HG03439 (cell line): ENCODE measurements around the gene STK26.
A peak's percentile ranks its signal among the peaks of the same experiment; 100 is the strongest.
"Not testable (repeated sequence)": the region's sequence is repeated elsewhere in the genome, so short reads cannot be mapped to it uniquely, and the experiment has no call there.

Experiments used
- ATAC-seq: cut with Tn5 transposase; IDR thresholded peaks from one replicate; pipeline ENCODE4 v1.9.1; 2021; ENCODE audit warnings: mild to moderate bottlenecking, moderate library complexity; ENCODE audit not compliant: unreplicated experiment

Gene STK26

DNA sequence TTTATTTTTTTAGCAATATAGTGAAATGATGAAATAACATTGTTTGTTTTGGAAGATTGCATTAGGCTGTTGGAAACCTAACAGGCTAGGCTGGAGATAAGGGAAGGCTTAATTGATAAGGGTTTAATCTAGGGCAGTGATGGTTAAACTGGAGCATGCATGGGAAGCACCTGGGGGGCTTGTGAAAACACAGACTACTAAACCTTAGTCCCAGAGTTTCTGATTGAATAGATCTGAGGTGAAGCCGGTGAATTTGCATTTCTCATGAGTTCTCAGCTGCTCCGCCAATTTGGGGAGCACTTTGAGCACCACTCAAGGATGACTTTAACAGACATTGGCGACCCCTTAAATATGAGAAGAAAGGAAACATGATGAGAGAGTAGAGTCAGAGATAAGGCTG, 11.5 kb downstream of the STK26 start:
- peak; percentile 49 for ATAC-seq

GRCh38 chrX:132037479-132037993, 14.4 kb downstream of the STK26 start:
- ATAC-seq = no peak

- no peak for ATAC-seq
Measured at GRCh38 chrX:132040066-132040465, 17.0 kb downstream of the STK26 start.

- ATAC-seq = no peak
Measured at GRCh38 chrX:132041015-132041414, 17.9 kb downstream of the STK26 start.

DNA sequence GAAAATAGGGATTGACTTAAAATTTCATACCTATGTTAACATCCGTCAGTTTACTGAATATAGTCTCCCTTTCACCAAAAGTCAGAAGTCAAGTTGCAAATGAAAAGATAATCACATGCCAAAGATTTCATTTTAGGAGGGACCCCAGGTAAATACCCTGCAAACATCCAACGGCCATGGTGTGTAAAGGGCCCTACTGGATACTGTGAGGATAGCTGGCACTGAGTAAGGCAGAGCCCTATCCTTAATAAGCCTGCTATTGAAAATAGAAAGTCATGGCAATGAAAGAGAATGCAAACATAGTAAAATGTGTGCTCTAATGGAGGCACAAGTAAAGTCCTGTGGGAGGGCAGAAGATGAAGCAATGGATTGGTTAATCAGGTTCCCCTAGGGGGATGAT, 20.9 kb downstream of the STK26 start:
- ATAC-seq = no peak

- no peak for ATAC-seq
Measured at GRCh38 chrX:132044953-132045352, 21.9 kb downstream of the STK26 start.

- ATAC-seq = no peak
Measured at GRCh38 chrX:132045456-132045855, 22.4 kb downstream of the STK26 start.

DNA sequence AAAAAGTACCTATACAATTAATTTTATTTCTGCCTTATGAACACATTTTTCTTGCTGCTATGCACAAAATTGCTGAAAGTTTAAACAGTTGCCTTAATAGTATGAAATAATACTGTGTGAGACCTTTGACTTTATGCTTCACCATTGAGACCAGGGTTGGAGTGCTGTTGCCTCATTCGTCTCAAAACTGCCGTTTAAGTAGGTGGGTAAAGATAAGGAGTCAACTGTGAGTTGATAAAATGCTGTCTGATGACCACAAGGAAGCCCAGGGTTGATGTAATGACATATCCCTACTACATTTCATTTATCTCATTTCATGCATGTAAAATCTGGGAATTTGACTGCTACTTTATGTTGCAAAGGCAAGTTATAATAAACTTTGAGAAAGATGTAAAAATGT, 23.4 kb downstream of the STK26 start:
- no peak for ATAC-seq

GRCh38 chrX:132051778-132052177, 28.7 kb downstream of the STK26 start:
- not testable (repeated sequence) for ATAC-seq

DNA sequence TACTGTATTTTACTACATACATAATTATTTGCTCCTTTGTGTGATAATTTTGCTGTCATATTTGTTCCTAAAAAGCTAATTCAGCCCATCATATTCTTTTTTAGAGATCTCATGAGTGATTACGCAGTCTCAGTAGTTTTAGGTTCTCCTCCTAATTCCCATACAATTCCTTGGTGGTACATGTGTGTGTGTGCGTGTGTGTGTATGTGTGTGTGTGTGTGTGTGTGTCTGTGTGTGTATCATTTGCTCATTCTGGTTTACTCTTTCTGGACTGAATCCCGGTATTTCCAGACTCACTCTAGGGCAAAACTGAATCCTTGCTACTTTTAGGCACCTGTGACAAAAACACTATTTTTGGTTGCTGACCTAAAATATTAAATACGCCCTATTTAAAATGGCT, 34.9 kb downstream of the STK26 start:
- ATAC-seq = no peak

- no peak for ATAC-seq
Measured at GRCh38 chrX:132058975-132059374, 35.9 kb downstream of the STK26 start.

GRCh38 chrX:132059973-132060540, 37.0 kb downstream of the STK26 start:
- ATAC-seq = no peak

GRCh38 chrX:132063334-132063733, 40.2 kb downstream of the STK26 start:
- no peak for ATAC-seq

DNA sequence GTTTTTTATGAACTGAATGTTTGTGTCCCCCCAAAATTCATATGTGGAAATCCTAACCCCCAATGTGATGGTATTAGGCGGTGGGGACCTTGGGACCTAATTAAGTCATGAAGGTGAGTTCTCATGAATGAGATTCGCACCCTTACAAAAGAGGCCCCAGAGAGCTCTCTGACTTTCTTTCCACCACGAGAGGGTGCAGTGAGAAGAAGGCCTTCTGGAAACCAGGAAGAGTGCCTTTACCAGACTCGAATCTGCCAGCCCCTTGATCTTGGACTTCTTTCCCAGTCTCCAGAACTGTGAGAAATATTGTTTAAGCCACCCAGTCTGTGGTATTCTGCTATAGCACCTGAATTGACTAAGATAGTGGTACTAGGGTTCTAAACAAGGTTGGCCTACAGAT, 40.8 kb downstream of the STK26 start:
- ATAC-seq = no peak

DNA sequence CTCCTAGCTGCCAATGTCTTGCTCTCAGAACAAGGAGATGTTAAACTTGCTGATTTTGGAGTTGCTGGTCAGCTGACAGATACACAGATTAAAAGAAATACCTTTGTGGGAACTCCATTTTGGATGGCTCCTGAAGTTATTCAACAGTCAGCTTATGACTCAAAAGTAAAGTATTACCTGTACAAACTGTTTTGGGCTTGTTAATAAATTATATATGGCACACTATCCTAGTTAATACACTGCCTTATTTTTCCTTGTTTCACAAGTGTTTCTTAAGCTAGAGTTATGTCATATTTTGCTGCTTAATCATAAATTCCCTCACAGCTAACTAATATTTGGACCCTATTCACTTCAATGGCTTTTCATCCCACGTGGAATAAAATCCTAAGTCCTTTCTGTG, 45.3 kb downstream of the STK26 start:
- no peak for ATAC-seq

GRCh38 chrX:132071254-132071653, 48.2 kb downstream of the STK26 start:
- ATAC-seq = no peak

GRCh38 chrX:132077414-132077813, 54.3 kb downstream of the STK26 start:
- ATAC-seq = no peak

GRCh38 chrX:132077912-132078311, 54.8 kb downstream of the STK26 start:
- ATAC-seq = no peak

DNA sequence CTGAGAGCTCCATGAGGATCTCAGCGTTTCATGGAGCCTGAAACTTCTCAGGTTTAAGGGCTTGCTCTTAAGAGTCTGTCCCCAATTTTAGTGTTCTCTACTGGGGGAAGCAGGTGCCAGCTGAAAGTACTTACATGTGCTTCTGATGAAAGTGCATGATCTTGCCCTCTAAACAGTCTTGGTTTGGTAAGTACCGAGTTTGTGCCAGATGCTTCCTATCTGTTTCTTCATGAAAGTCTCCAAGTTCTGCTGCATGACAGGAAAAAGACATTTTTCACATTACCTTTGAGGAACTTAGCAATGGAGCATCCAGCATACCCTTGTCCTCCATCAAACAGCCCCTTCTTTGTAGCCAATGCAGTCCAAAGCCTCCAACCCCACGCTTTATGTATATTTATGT, 62.7 kb downstream of the STK26 start:
- no peak for ATAC-seq

GRCh38 chrX:132086672-132087071, 63.6 kb downstream of the STK26 start:
- ATAC-seq = no peak

DNA sequence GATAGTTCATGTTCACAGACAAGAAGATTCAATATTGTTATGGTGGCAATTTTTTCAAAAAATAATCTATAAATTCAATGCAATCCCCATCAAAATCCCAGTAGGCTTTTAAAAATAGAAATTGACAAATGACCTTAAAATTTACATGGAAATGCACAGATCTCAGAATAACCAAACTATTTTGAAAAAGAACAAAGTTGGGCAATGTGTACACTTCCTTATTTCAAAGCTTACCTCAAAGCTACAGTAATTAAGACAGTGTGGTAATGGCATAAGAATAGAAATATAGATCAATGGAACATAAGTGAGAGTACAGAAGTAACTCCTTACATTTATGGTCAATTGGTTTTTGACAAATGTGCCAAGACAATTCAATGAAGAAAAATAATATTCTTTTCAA, 65.8 kb downstream of the STK26 start:
- no peak for ATAC-seq

- no peak for ATAC-seq
Measured at GRCh38 chrX:132090403-132091159, 67.5 kb downstream of the STK26 start.
